Activated CD8-positive, alpha-beta T cell treated with anti-CD3 and anti-CD28 coated beads, Interleukin-2, amount 10 ng/mL, durations not matched to agents 7 days and 5 days (primary cell): ENCODE data around the gene ZCCHC14. TPM values are rescaled to one million over a fixed set of nuclear protein-coding genes. Genes with fewer than 3 reads are reported as not detected.

Experiments
- total RNA-seq, 2 experiments: library from RNA; stranded (reverse); gene quantifications; one replicate each; pipeline ENCODE4 v1.2.3, GENCODE V29; 2021

Gene ZCCHC14
- total RNA-seq, 2 experiments from 2014 or later: 2.6 to 2.7 TPM

Other genes with a start within 250 kb of the ZCCHC14 start
- gene C16orf95, start 175.6 kb downstream of the ZCCHC14 start, total RNA-seq: 1 to 10 TPM; 7.2 to 9.4 TPM
- gene FBXO31, start 109.2 kb downstream of the ZCCHC14 start, total RNA-seq: 10 to 100 TPM; 29.3 to 30.1 TPM
- 10 to 100 TPM; 40.2 to 45.3 TPM for gene MAP1LC3B, start 100.7 kb downstream of the ZCCHC14 start, total RNA-seq
- gene JPH3, start 109.5 kb upstream of the ZCCHC14 start, total RNA-seq: not detected